B cell (primary cell): Measurements from ENCODE around the gene PDE4A. TPM values are rescaled to one million over a fixed set of nuclear protein-coding genes. Genes with fewer than 3 reads are reported as not detected.

Experiments
- ATAC-seq: fragments of 200-7000 bp; cut with Tn5 transposase; one replicate; pipeline ENCODE4 v1.10.0; 2021; ENCODE audit warnings: low read depth, mild to moderate bottlenecking, moderate number of reproducible peaks, moderate library complexity
- CTCF ChIA-PET: fragments of 350-600 bp; sonication (Branson Sonifier 250); formaldehyde crosslinking; loops from one replicate; lab custom pipeline; 2021; ENCODE audit warnings: antibody characterized with exemption, inconsistent platforms; lab: Charles Lee
- POLR2A ChIA-PET: fragments of 350-600 bp; sonication (Branson Sonifier 250); formaldehyde crosslinking; loops from one replicate; lab custom pipeline; 2021; ENCODE audit warnings: antibody characterized with exemption; lab: Charles Lee
- DNase-seq: peaks from one replicate; pipeline ENCODE4 v3.0.0; 2013
- H2AFZ ChIP-seq: 2 replicates; pipeline ENCODE4 v1.6.1; 2012; ENCODE audit warnings: mild to moderate bottlenecking, low read depth, low read length; ENCODE audit not compliant: insufficient read depth, poor library complexity, severe bottlenecking
- H3K27ac ChIP-seq, 2 donors: 1 replicate in 1 of 2; 2 replicates in 1 of 2; pipeline ENCODE4 v1.5.1; 2012 to 2013; ENCODE audit warnings: low read length in 2 of 2, mild to moderate bottlenecking in 2 of 2, moderate library complexity in 1 of 2
- H3K27me3 ChIP-seq, 4 experiments: fragments of 200-600 bp in 1 of 4; sonication (generic) in 1 of 4; replicated peaks in 1 of 4; 1 replicate in 2 of 4; 2 replicates in 2 of 4; pipeline versions ENCODE4 v1.6.1 to v1.7.0; 2013 to 2016; ENCODE audit warnings: low read length in 3 of 4, mild to moderate bottlenecking in 2 of 4, mixed read lengths in 1 of 4, moderate library complexity in 1 of 4; ENCODE audit not compliant: insufficient read depth in 4 of 4, control insufficient read depth in 3 of 4; ENCODE audit errors: control extremely low read depth in 1 of 4
- H3K36me3 ChIP-seq, 2 experiments: replicated peaks in 1 of 2; 1 replicate in 1 of 2; 2 replicates in 1 of 2; pipeline versions ENCODE4 v1.6.1 to v1.7.1; 2013; ENCODE audit warnings: low read length in 1 of 2; ENCODE audit not compliant: insufficient read depth in 2 of 2, control insufficient read depth in 1 of 2; ENCODE audit errors: control extremely low read depth in 1 of 2, extremely low read depth in 1 of 2
- H3K4me1 ChIP-seq, 2 donors: fragments of 200-600 bp in 1 of 2; sonication (generic) in 1 of 2; 1 replicate in 1 of 2; 2 replicates in 1 of 2; pipeline versions ENCODE4 v1.5.1 to v1.6.1; 2013 to 2017; ENCODE audit warnings: low read length in 2 of 2; ENCODE audit not compliant: control insufficient read depth in 2 of 2, insufficient read depth in 2 of 2
- H3K4me2 ChIP-seq: replicated peaks from 2 replicates; pipeline ENCODE3; 2012; ENCODE audit warnings: mild to moderate bottlenecking, low read depth, low read length; ENCODE audit not compliant: poor library complexity, severe bottlenecking
- H3K4me3 ChIP-seq, 5 experiments: fragments of 200-600 bp in 1 of 5; sonication (generic) in 1 of 5; 1 replicate in 3 of 5; 2 replicates in 2 of 5; pipeline versions ENCODE4 v1.5.1 to v1.7.0; 2011 to 2016; ENCODE audit warnings: low read length in 4 of 5, mild to moderate bottlenecking in 4 of 5, low read depth in 2 of 5, control low read depth in 1 of 5, moderate library complexity in 1 of 5; ENCODE audit not compliant: insufficient read depth in 1 of 5; ENCODE audit errors: control extremely low read depth in 1 of 5, extremely low read depth in 1 of 5
- H3K79me2 ChIP-seq: fragments of 200-600 bp; sonication (generic); one replicate; pipeline ENCODE4 v1.6.0; 2016; ENCODE audit warnings: low read length; ENCODE audit not compliant: control insufficient read depth, insufficient read depth
- H3K9ac ChIP-seq: fragments of 200-600 bp; sonication (generic); 2 replicates; pipeline ENCODE4 v1.6.1; 2017; ENCODE audit warnings: mild to moderate bottlenecking, low read length, moderate library complexity
- H3K9me3 ChIP-seq, 3 donors: one replicate each; pipeline versions ENCODE4 v1.6.1 to v1.7.1; 2013; ENCODE audit warnings: low read length in 2 of 3; ENCODE audit not compliant: control insufficient read depth in 2 of 3, insufficient read depth in 1 of 3; ENCODE audit errors: control extremely low read depth in 1 of 3
- H4K20me1 ChIP-seq: 2 replicates; pipeline ENCODE4 v1.6.0; 2012; ENCODE audit warnings: mild to moderate bottlenecking, low read length; ENCODE audit not compliant: insufficient read depth, control insufficient read depth, poor library complexity, severe bottlenecking
- H3K27ac Mint-ChIP-seq: one replicate; pipeline ENCODE4 v1.8.0; 2021; ENCODE audit warnings: mixed read lengths
- H3K27me3 Mint-ChIP-seq: one replicate; pipeline ENCODE4 v1.8.0; 2021; ENCODE audit warnings: mixed read lengths
- H3K4me1 Mint-ChIP-seq: one replicate; pipeline ENCODE4 v1.8.0; 2021; ENCODE audit warnings: mixed read lengths
- H3K4me3 Mint-ChIP-seq: one replicate; pipeline ENCODE4 v1.8.0; 2021; ENCODE audit warnings: mixed read lengths
- H3K9me3 Mint-ChIP-seq: one replicate; pipeline ENCODE4 v1.8.0; 2022; ENCODE audit warnings: mixed read lengths; ENCODE audit not compliant: insufficient read depth
- EZH2 ChIP-seq: IDR thresholded peaks from 2 replicates; pipeline ENCODE4 v1.6.1; 2012; ENCODE audit warnings: borderline replicate concordance, low read depth, mild to moderate bottlenecking, moderate library complexity, low read length; ENCODE audit not compliant: insufficient read depth, poor library complexity, severe bottlenecking
- WGBS: methylation state at CpG from one replicate; pipeline ENCODE4 v1.1.5; 2013; ENCODE audit warnings: missing lambda C conversion rate; ENCODE audit not compliant: insufficient coverage; 5-methylcytosine and 5-hydroxymethylcytosine counted together
- intact Hi-C: fragments of 100-400 bp; cut with micrococcal nuclease; formaldehyde crosslinking; loops from one replicate; pipeline ENCODE4 v1.10.0; 2022
- polyA plus RNA-seq: library from polyadenylated mRNA; depleted of rRNA; stranded (reverse); fragments of >200 nt; gene quantifications from 2 replicates; pipeline ENCODE4 v1.2.3, GENCODE V29; 2012
- total RNA-seq, 2 donors: library from RNA; stranded (reverse); fragments of 120-200 nt in 1 of 2; gene quantifications; 1 replicate in 1 of 2; 2 replicates in 1 of 2; pipeline versions ENCODE4 v1.2.3 to v1.2.4, GENCODE V29; 2013 to 2022
- TF ChIP-seq, protein P1 (sequence below): fragments of 200-600 bp; IDR thresholded peaks from one replicate; pipeline ENCODE4 v1.8.0; 2022; ENCODE audit warnings: antibody characterized with exemption, mild to moderate bottlenecking

The PDE4A gene
- total and polyA plus RNA-seq, 2 donors (not counting 1 experiment from before 2014, with no cell fraction given): 1.5 to 10.9 TPM

GRCh38 chr19:10418485-10419199, 1.7 kb upstream of the PDE4A start:
- intact Hi-C loops: loop anchor here (5.0 kb wide), 1 partner anchor 149 kb away; the partner anchor contains the start of genes CDKN2D and KRI1
- CTCF ChIA-PET: interaction anchor here (0.6 to 18.8 kb wide), 9 partner anchors 9 to 317 kb away, joined by 3 to 282 read pairs (median 4); partner anchors contain the start of genes CDC37 and ICAM5

More at GRCh38 chr19:10418485-10419199, 1.7 kb upstream of the PDE4A start:
- Histone ChIP-seq H3K79me2 (no peaks in the 10 kb centered on the region), H3K27me3 (peaks cover 0 to 64% (median 41%) of the 10 kb centered on the region in 4 experiments), H3K4me3 (peak overlapping the region in 2 of 5 experiments; percentile 23 to 47), H4K20me1 (no peaks in the 10 kb centered on the region), H3K9ac (peak overlapping the region; percentile 62), H2AFZ (no peak overlapping the region), H3K9me3 (peaks cover 0 to 37% (median 0%) of the 10 kb centered on the region in 3 donors), H3K4me1 (peaks cover 68 to 73% of the 10 kb centered on the region in 2 donors), H3K36me3 (no peaks in the 10 kb centered on the region), H3K27ac (no peak overlapping the region), H3K4me2 (peak overlapping the region; percentile 79)
- H3K4me3 Mint-ChIP-seq: peak overlapping the region; percentile 74
- TF ChIP-seq, protein P1, sequence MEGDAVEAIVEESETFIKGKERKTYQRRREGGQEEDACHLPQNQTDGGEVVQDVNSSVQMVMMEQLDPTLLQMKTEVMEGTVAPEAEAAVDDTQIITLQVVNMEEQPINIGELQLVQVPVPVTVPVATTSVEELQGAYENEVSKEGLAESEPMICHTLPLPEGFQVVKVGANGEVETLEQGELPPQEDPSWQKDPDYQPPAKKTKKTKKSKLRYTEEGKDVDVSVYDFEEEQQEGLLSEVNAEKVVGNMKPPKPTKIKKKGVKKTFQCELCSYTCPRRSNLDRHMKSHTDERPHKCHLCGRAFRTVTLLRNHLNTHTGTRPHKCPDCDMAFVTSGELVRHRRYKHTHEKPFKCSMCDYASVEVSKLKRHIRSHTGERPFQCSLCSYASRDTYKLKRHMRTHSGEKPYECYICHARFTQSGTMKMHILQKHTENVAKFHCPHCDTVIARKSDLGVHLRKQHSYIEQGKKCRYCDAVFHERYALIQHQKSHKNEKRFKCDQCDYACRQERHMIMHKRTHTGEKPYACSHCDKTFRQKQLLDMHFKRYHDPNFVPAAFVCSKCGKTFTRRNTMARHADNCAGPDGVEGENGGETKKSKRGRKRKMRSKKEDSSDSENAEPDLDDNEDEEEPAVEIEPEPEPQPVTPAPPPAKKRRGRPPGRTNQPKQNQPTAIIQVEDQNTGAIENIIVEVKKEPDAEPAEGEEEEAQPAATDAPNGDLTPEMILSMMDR: no peak
- peak; percentile 1 for TF ChIP-seq EZH2
- ATAC-seq: no peak
- POLR2A ChIA-PET: interaction anchor here (0.6 to 2.6 kb wide), 4 partner anchors 10 to 320 kb away, joined by 5 to 19 read pairs (median 8); partner anchors contain the start of gene CDC37
- WGBS: 3% methylated on average over 27 of the region's 32 CpGs
- peak; percentile 69 for DNase-seq
- H3K9me3 Mint-ChIP-seq: no peaks in the 10 kb centered on the region
- peaks cover 62% of the 10 kb centered on the region for H3K4me1 Mint-ChIP-seq
- peak overlapping the region; percentile 67 for H3K27ac Mint-ChIP-seq
- H3K27me3 Mint-ChIP-seq: peaks cover 42% of the 10 kb centered on the region
